Measurements from ENCODE around the gene GAS7. TPM values are rescaled to one million over a fixed set of nuclear protein-coding genes. Genes with fewer than 3 reads are reported as not detected.

The GAS7 gene
- total RNA-seq, 1 experiment from 2014 or later = 4.1 TPM

- POLR2A ChIA-PET = interaction anchor here (1.0 kb wide), 1 partner anchor 10 kb away, joined by 3 read pairs; no protein-coding TSS in a partner anchor
Measured at GRCh38 chr17:10083864-10084263, 114.5 kb downstream of the GAS7 start.

GRCh38 chr17:10082795-10083194 lies 115.6 kb downstream of the GAS7 start:
- ATAC-seq (no peak), DNase-seq (ENCODE audit: low read depth, low spot score) (no peak)
- H3K79me2 ChIP-seq (ENCODE audit: insufficient read depth, low read length) = no peaks in the 10 kb centered on the region
- POLR2A ChIA-PET = no interaction called here
- peaks cover 10 to 24% of the 10 kb centered on the region in 2 experiments for H3K4me1 ChIP-seq (ENCODE audit: control insufficient read depth in 1 of 2, insufficient read depth in 2 of 2, low read length in 2 of 2)
- no peak overlapping the region for H2AFZ ChIP-seq (ENCODE audit: low read depth, low read length, poor library complexity, severe bottlenecking)
- no peaks in the 10 kb centered on the region for H4K20me1 ChIP-seq (ENCODE audit: insufficient read depth)
- no peak overlapping the region for H3K4me2 ChIP-seq (ENCODE audit: low read length)
- H3K9me3 ChIP-seq (ENCODE audit: control insufficient read depth in 1 of 2, insufficient read depth in 1 of 2, low read depth in 1 of 2, low read length in 2 of 2) = peaks cover 0 to 6% of the 10 kb centered on the region in 2 experiments; a peak in 1 of 4 replicates
- no peak overlapping the region for H3K9ac ChIP-seq (ENCODE audit: low read length)
- BruUV-seq (replicated peaks) = no TSS peak
- no peak overlapping the region for H3K27ac ChIP-seq (ENCODE audit: low read depth, low read length)
- H3K36me3 ChIP-seq (ENCODE audit: control insufficient read depth in 1 of 2, insufficient read depth in 2 of 2, low read length in 2 of 2) = no peaks in the 10 kb centered on the region
- H3K9me2 ChIP-seq (ENCODE audit: insufficient read depth) = no peaks in the 10 kb centered on the region
- no peak for TF ChIP-seq REST (IDR thresholded peaks at IDR 0.05; ENCODE audit: low read depth)
- TF ChIP-seq SP1 (IDR thresholded peaks at IDR 0.05; ENCODE audit: low read depth) = no peak
- TF ChIP-seq SRF (IDR thresholded peaks at IDR 0.05; ENCODE audit: low read depth) = no peak
- no peak for TF ChIP-seq POLR2AphosphoS5 (IDR thresholded peaks at IDR 0.05; ENCODE audit: low read depth, low read length)
- TF ChIP-seq ZNF274 (IDR thresholded peaks at IDR 0.05; ENCODE audit: low read depth, low read length) = no peak
- intact Hi-C loops (cut with micrococcal nuclease) = loop anchor here (10.0 kb wide), 1 partner anchor 142 kb away; no protein-coding TSS in a partner anchor
- H3K4me3 ChIP-seq (replicated peaks in 1 of 2; ENCODE audit: low read depth in 1 of 2, low read length in 2 of 2) = no peak overlapping the region
- H3K27me3 ChIP-seq (ENCODE audit: insufficient read depth, low read length) = no peaks in the 10 kb centered on the region
- RAD21 ChIA-PET (ENCODE audit: low non-redundant PET in 1 of 2, low total read pairs in 2 of 2, uncharacterized antibody in 2 of 2, unreplicated experiment in 2 of 2) = no interaction called here
- CTCF ChIA-PET = no interaction called here

More at GRCh38 chr17:10083864-10084263, 114.5 kb downstream of the GAS7 start:
- Histone ChIP-seq H4K20me1 (ENCODE audit: insufficient read depth) (no peaks in the 10 kb centered on the region), H3K9me3 (ENCODE audit: control insufficient read depth in 1 of 2, insufficient read depth in 1 of 2, low read depth in 1 of 2, low read length in 2 of 2) (peaks cover 0 to 6% of the 10 kb centered on the region in 2 experiments; a peak in 1 of 4 replicates), H3K79me2 (ENCODE audit: insufficient read depth, low read length) (no peaks in the 10 kb centered on the region), H3K9ac (ENCODE audit: low read length) (no peak overlapping the region), H3K27me3 (ENCODE audit: insufficient read depth, low read length) (no peaks in the 10 kb centered on the region), H3K4me2 (ENCODE audit: low read length) (no peak overlapping the region), H3K36me3 (ENCODE audit: control insufficient read depth in 1 of 2, insufficient read depth in 2 of 2, low read length in 2 of 2) (no peaks in the 10 kb centered on the region), H3K9me2 (ENCODE audit: insufficient read depth) (no peaks in the 10 kb centered on the region), H3K27ac (ENCODE audit: low read depth, low read length) (no peak overlapping the region), H3K4me3 (replicated peaks in 1 of 2; ENCODE audit: low read depth in 1 of 2, low read length in 2 of 2) (no peak overlapping the region), H3K4me1 (ENCODE audit: control insufficient read depth in 1 of 2, insufficient read depth in 2 of 2, low read length in 2 of 2) (peaks cover 10 to 24% of the 10 kb centered on the region in 2 experiments), H2AFZ (ENCODE audit: low read depth, low read length, poor library complexity, severe bottlenecking) (no peak overlapping the region)
- DNase-seq (ENCODE audit: low read depth, low spot score) (no peak), ATAC-seq (no peak)
- TF ChIP-seq ELF1 (IDR thresholded peaks at IDR 0.05; ENCODE audit: borderline replicate concordance, low read depth) (no peak), EGR1 (IDR thresholded peaks at IDR 0.05; ENCODE audit: low read depth) (no peak), ZBTB33 (IDR thresholded peaks at IDR 0.05; ENCODE audit: extremely low read depth, insufficient replicate concordance, low read length) (no peak), CBX3 (IDR thresholded peaks at IDR 0.05; ENCODE audit: low read depth) (no peak), POLR2A (IDR thresholded peaks at IDR 0.05; ENCODE audit: borderline replicate concordance, extremely low read depth, insufficient read depth, insufficient read length) (no peak)
- intact Hi-C loops (cut with micrococcal nuclease) = loop anchor here (10.0 kb wide), 1 partner anchor 141 kb away; no protein-coding TSS in a partner anchor
- ChIA-PET RAD21 (ENCODE audit: low non-redundant PET in 1 of 2, low total read pairs in 2 of 2, uncharacterized antibody in 2 of 2, unreplicated experiment in 2 of 2) (no interaction called here), CTCF (no interaction called here)
- BruUV-seq (replicated peaks) = no TSS peak

Data from HCT116 (cell line).